NB4 (cell line): ENCODE data around the gene GSK3A.

Experiments used
- CTCF ChIP-seq: IDR thresholded peaks from one replicate; pipeline ENCODE4 v1.5.1; 2012; ENCODE audit warnings: low read depth, low read length
- MAX ChIP-seq: IDR thresholded peaks from 2 replicates; pipeline ENCODE4 v1.6.1; 2011; ENCODE audit warnings: low read depth, low read length
- POLR2A ChIP-seq: IDR thresholded peaks from 2 replicates; pipeline ENCODE4 v1.6.1; 2011; ENCODE audit warnings: mild to moderate bottlenecking; ENCODE audit not compliant: insufficient read length; ENCODE audit errors: extremely low read depth

GRCh38 chr19:42270346-42271044 is 28.1 kb upstream of the GSK3A start:
- TF ChIP-seq CTCF (no peak), POLR2A (no peak), MAX (no peak)
